ENCODE data around the gene SMARCC2.

DNA sequence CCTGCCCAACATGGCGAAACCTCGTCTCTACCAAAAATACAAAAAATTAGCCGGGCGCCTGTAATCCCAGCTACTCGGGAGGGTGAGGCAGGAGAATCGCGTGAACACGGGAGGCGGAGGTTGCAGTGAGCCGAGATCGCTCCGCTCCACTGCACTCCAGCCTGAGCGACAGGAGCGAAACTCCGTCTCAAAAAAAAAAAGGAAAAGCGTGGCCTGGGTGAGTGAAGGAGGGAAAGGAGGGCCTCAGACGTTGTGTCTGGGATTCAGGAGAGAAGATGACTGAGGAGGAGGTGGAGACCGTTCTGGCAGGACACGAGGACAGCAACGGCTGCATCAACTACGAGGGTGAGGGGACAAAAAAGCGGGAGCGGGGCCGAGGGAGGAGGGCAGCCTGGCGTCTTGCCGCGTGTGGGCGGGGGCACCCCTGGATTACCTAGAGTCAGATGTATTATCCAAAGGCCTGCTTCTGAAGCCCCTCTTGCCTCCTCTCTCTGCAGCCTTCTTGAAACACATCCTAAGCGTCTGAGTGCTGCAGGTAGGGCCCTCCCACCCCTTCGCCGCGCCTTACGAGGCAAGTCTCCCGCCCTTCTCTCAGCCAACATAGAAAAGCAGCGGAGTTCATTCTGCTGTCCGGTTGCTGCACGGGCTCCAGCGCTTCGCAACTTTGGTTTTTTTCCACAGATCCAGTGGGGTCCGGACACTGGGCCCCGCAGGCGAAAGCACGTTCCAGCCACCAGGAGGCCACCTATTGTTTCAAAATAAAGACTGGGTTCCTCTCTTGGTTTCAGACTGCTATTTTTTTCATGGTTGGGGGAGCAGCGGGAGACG is 31.9 kb downstream of the SMARCC2 start:
- TF ChIP-seq ZBTB3 (CRISPR knock-in tag; IDR thresholded peaks at IDR 0.05; ENCODE audit: borderline replicate concordance, low read depth) = no peak
- TF ChIP-seq GATA4 (IDR thresholded peaks at IDR 0.05; ENCODE audit: borderline replicate concordance, low read depth) = no peak
- TF ChIP-seq FIP1L1 (IDR thresholded peaks at IDR 0.05; ENCODE audit: borderline replicate concordance, insufficient read depth, low read depth, low read length) = no peak
